Measurements from ENCODE around the gene FIP1L1.
"Not testable (repeated sequence)": the region's sequence is repeated elsewhere in the genome, so short reads cannot be mapped to it uniquely, and the experiment has no call there.

Gene FIP1L1

DNA sequence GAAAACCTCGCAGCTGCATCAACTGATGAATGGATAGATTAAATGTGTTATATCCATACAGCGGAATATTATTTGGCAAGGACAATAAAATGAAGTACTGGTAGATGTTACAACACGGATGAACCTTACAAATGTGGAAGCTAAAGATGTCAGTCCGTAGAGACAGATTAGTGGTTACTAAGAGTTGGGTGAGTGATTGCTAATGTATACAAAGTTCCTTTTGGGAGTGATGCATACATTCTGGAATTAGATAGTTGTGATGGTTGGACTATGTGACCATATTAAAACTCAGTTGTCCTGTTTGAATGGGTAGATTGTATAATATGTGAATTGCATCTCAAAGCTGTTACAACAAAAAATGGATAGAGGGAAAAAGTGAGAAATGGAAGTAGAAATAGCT lies 2.8 kb downstream of the FIP1L1 start:
- DNase-seq: no peak

DNA sequence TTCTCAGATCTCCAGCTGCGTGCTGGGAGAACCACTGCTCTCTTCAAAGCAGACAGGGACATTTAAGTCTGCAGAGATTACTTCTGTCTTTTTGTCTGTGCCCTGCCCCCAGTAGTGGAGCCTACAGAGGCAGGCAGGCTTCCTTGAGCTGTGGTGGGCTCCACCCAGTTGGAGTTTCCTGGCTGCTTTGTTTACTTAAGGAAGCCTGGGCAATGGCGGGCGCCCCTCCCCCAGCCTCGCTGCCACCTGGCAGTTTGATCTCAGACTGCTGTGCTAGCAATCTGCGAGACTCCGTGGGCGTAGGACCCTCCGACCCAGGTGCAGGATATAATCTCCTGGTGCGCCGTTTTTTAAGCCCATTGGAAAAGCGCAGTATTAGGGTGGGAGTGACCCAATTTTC lies 32.0 kb downstream of the FIP1L1 start:
- not testable (repeated sequence) for DNase-seq

DNA sequence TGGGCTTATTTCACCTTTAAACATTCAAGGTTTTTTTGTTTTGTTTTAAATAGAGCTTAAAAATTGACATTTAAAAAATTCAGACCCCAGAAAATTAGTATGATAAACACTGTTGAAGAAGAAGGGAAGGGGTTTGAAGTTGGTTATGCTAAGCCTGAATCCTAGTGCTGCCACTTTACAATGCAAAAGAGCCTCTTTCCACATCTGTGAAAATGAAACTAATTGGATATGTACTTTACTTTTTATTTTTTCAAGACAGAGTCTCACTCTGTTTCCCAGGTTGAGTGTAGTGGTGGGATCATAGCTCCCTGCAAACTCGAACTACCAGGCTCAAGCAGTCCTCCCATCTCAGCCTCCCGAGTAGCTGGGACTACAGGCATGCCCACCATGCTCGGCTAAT lies 41.8 kb downstream of the FIP1L1 start:
- DNase-seq: no peak

DNA sequence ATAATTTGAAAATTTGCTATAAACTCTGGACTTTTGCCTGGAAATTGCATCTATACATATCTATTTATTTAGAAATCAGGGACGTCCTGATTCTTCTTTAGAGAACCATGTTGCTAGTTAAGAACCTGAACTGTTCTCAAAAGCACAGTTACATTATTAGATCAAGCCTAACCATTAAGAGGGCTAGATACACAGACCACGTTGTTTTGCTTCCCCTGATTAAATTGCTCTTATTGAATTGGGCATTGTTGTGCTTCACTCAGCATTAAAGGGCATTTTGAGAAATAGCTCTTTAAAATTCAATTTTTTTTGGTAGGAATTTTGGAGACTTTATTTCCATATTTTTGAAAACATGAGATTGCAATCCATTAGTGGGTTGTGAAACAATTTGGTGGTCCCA lies 44.4 kb downstream of the FIP1L1 start:
- DNase-seq: no peak

DNA sequence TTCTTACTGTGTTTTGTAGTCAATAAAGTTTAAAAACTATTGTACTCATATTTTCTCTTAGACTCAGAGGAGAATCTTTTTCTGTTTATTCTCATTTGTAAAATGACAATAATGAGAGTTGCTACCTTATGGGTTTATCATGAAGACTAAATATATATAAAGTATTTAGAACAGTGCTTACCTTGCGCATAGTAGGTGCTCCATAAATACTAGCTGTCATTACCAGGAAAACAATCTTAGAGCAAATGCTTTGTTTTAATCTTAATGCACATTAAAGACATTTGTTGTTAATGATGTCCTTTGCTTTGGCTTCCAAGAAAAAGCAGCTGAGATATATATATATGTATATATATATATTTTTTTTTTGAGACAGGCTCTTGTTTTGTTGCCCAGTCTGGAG lies 44.9 kb downstream of the FIP1L1 start:
- DNase-seq: no peak

DNA sequence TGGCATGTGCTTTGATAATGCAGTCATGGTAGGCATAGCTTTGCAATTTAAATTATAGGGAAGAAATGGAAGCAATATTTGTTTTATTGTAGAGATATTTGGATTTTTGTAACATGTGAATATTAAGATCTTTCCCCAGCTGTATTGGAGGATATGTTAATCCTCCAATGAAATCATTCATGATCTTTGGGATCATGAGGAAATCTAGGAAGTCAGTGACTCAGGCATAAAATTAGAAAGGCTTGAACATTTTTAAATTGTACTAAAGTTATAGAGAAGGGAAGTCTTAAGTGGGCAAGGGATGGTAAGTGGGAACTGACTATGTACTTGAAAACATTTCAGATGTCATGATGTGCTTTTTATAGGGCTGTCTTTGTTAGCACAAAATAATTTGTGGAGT lies 46.8 kb downstream of the FIP1L1 start:
- no peak for DNase-seq

DNA sequence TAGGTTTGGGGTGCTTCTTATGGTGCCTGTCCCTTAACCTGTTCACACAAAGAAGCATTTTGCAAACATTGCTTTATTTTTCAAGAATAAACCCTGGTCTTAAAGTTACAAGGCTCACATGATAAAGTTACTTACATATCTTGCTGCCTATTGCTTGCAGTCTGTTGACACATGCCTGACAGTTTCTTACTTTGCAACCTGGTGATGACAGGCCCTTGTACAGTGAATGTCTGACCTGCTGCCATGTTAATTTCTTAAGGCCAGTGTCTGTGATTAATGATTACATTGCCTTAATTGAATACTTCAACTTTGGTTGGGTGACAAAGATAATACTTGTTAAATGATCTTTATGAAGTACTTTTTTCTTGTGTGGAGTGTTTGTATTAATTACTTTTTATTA lies 49.9 kb downstream of the FIP1L1 start:
- DNase-seq: no peak

DNA sequence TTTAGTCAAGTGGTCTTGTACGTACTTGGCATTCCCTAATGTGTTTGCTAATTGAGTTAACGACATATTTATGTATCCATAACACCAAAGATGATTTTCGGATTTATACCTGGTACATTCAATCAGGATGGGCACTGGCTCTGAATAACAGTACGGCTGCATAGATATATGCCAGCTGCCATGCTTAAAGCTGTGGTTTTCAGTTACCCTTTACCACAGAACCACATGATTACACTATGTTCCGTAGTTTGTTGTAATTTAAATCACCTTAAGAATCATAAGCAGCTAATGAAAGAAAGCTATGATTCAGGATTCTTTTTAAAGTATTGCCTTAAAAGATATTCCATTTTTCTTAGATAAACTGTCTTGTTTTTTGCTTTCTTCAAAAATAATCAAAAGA lies 53.6 kb downstream of the FIP1L1 start:
- DNase-seq: no peak

DNA sequence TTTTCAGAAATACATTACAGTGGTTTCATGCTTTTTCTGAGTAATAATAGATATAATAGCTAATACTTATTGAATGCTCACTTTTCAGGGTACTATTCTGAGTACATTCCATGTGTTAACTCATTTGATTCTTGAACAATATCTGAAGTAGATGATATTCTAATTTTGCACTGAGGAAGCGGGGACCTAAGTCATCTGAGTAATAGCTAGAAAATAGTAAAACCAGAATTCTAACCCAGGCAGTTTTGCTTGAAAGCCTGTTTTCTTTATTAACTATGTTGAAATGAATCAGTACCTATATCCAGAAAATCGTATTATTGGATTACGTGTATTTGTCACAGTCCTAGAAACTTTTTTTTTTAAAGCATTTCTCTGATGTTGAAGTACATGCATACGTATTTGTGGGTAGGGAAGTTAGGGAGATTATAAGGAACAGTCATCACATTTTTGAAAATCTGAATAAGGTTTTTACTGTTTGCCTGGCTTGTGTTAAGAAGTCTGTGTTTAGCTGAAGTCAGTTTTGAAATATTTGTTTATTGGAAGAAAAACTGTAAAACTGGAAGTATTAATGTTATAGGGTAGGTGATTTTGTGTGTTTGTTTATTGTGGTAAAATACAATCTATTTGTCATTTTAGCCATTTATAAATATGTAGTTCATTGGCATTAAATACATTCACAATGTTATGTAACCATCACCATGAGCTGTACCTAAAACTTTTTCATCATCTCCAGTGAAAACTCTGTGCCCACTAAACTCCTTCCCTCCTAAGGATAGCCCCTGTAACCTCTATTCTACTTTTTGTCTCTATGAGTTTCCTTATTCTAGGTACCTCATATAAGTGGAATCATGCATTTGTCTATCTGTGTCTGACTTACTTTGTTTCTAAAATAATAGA lies 55.3 kb downstream of the FIP1L1 start:
- DNase-seq: no peak

DNA sequence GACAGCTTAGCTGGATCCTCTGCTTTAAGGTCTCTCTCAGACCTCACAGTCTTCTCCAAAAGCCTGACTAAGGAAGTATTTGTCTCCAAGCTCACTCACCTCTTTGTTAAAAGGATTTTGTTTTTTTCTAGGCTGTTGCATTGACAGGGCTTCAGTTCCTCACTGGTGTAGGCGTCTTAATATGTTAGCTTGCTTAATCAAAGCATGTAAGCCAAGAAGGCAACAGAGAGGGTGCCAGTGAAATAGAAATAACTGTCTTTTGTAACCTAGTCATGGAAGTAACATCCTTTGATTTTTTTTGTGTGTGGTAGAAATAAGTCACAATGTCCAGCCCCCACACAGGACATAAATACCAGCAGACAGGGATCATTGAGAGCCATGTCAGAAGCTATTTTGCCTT lies 58.8 kb downstream of the FIP1L1 start:
- no peak for DNase-seq

DNA sequence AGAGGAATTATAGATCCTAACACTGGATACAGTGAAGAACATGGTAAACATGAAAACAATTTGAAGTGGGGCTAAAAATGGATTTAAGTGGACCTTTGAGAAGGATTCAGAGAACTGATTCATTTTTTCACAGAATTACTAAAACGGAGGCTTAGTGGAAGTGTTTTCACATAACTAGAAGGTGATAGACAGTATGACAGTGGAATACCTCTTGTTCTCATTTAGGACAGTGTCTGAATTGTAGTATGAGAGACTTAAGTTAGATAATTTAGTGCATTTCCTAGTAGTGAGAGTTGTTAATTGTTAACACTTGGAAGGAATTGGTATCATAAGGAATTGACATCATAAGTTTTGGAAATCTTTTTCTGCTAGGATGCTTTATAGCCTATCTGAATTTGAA lies 64.1 kb downstream of the FIP1L1 start:
- DNase-seq: no peak

DNA sequence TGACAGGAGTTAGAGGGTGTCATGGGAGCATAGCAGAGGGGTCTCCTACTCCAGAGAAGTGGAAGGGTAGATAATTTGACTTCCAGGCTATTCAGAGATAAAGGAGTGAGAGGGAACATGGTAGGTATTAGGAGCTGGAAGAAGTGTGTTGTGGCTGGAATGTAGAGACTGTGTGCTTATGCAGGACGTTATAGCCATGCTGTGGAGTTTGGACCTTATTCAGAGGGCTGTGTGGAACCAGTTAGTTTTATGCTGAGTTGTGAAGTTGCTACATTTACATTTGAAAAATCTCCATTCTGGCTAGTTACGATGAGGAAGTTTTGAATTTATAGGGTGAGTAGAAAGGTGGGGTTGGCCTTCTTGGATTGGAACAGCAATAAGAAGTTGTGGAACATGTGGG lies 67.5 kb downstream of the FIP1L1 start:
- DNase-seq: no peak

DNA sequence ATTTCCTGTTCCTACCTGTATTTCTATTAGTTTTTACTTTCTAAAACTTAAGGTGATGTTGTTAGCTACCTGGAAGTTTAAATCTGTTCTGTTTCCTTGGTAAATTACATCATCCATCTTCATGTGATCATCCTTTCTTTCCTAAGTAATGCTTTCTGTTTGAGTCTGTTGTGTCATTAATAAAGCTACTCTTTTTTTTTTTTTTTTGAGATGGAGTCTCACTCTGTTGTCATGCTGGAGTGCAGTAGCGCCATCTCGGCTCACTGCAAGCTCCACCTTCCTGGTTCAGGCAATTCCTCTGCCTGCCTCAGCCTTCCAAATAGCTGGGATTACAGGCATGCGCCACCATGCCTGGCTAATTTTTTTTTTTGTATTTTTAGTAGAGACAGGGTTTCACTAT lies 73.3 kb downstream of the FIP1L1 start:
- DNase-seq: no peak

DNA sequence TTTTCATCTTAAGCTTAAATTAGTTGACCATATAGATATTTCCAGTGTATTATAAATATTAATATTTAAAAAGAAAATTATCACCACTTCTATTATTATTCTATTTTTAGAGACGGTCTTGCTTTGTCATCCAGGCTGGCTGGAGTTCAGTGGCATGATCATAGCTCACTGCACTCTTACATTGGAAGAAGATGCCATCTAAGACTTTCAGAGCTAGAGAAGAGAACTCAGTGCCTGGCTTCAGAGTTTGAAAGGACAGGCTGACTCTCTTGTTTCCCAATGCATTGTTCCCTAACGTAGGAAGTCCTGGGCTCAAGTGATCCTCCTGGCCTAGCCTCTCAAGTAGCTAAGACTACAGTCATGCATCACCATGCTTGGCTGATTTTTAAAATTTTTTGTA lies 75.9 kb downstream of the FIP1L1 start:
- DNase-seq: no peak

DNA sequence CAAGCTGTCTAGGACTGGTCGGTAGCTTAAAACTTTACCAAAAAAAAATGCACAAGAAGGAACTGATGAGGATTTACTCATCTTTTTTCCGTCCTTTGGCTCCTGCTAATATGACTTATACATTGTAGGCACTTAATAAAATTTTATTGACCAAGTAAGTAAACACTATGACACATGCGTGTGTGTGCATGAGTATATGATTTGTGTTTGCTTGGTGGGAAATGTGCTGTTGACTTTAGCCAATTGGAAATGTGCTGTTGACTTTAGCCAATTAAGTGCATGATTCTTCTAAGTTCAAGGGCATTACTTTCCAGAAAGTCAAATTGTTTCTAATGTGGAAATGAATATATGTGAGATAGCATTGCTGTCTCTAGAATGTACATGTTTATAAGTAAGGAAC lies 78.3 kb downstream of the FIP1L1 start:
- no peak for DNase-seq

DNA sequence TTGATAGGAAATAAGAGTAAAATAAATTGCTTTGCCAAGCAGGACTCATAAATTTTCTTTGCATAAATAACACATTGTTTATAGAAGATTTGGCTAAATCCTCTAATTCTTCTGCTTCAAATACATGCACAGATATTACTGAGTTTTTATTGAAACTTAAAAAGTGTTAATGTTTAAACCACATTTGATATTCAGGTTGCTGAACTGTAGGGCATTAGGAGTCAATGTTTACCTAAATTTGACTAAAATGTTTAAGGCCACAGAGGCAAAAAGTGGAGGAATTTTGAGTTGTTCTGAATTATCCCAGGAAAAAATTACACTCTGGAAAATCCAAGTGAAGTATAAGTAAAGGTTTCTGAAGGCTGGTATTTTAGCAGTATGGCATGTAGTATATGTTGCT lies 78.7 kb downstream of the FIP1L1 start:
- no peak for DNase-seq

DNA sequence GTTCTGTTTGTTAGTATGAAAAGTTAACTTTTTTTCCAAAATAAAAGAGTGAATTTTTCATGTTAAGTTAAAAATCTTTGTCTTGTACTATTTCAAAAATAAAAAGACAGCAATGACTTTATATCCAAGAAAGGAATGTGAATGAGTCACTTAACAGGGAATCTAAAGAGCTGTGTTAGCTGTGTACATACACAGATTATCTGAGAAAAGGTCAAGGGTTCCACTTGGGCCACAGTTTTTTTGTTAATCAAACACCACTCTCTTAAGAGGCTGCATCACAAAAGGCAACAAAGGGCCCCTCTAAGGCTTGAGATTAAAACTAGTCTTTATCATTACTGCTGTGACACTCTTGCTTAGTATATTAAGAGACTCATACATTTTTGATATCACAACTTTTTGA lies 82.1 kb downstream of the FIP1L1 start:
- DNase-seq: no peak

DNA sequence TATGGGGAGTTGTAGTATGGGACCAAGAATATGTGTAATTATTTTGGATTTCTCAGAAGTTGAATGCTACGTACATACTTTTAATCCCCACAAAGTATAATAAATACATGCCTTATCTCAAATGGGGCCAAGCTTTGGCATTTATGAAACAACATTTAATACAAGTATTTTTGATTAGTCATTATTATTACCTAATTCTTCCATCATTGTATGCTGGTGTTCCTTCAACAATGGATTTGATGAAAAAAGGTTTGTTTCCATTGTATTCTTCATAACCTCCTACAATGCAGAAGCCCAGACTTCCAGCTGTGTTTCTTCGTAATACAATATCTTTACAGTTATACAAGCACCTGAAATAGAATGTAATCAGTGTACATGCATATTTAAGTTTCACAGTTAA lies 83.8 kb downstream of the FIP1L1 start:
- no peak for DNase-seq

DNA sequence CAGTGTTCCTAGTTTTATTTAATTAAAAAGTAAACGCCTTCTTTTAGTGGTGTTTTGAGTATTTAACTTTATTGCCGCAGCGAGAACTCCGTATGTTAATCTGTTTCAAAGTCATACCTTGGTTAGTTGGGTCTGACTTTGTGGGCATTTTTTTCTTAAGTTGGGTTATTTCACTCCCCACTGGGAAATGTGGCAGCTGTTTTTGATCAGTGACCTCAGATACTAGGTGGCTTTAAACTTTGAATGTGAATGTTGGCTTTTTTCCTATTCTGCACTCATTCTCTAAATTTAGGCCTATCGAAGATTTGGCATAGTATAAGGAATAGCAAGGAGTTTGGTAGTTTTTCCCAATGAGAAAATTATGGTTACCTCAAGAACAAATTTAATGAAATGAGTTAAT lies 85.9 kb downstream of the FIP1L1 start:
- no peak for DNase-seq

DNA sequence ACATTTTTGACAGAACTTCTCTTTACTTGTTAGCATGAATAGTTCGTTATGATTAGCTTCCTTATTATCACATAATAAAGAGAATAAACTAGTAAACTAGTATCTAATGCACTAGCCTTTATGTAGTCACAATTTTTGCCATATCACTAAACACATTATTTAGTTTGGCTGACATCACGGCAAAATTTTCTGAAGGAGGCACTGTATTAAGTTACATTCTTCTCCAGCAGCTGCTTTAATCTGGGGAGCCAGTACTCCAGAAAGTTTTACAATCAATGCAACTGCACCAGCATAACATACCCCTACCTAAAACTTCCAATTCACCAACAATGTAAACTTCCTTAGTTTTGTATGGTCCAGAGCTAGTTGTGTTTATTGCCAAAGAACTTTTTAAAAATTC lies 87.8 kb downstream of the FIP1L1 start:
- no peak for DNase-seq

DNA sequence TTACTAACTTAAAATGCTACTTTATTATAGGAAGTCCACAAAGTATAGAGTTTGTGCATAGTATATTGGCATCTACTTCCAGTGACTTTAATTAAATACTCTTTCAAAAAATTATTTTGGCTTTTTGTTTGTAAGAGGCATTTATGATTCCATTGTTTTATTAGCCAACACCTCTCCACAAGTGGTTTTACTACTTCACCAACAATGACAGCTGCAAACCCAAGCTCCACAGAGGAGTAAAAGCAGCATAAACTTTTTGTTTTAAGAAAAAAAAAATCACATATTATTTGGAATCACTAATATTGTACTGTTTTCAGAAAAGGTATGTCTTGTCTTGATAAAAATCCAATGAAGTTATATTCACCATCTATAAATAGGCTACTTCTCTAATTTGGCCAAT lies 88.5 kb downstream of the FIP1L1 start:
- no peak for DNase-seq

DNA sequence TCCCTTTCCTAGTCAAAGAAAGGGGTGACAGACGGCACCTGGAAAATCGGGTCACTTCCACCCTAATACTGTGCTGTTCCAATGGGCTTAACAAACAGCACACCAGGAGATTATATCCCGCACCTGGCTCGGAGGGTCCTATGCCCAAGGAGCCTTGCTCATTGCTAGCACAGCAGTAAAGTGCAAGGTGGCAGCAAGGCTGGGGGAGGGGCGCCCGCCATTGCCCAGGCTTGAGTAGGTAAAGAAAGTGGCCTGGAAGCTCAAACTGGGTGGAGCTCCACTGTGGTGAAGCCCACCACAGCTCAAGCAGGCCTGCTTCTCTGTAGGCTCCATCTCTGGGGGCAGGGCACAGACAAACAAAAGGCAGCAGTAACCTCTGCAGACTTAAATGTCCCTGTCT lies 89.1 kb downstream of the FIP1L1 start:
- not testable (repeated sequence) for DNase-seq

DNA sequence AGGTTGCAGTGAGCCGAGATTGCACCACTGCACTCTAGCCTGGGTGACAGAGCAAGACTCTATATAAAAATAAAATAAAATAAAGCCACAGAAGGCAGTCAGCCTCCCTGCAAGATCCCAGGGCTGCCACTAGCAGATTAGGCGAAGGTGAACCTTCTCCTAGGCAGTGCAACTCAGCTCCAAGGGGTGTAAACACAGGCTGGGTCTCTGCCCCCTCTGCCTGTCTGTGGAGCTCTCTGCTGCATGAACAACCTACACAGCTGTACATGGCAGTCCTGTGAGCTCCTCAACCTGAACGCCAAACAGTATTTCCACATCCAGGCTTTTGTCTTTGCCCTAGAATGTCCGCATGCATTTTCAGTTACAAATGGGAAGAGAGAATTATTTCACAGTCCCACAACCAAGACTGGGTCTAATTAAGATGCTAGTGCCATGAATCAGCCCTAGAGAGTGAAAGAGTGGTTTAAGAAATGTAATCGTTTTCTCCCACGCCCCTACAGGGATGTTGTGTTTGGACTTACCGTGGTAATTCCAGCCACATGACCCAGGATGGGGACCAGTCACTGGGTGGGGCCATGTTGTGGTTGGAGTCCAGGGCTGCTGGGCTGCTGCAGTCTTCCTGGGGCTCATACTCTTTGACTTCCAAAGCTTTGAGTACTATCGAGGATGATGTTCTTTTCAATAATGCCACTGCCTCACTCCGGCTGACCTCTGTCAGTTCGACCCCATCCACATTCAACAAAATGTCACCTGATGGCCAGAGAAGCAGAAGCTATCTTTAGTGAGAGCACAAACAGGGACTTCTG lies 99.0 kb downstream of the FIP1L1 start:
- no peak for DNase-seq

DNA sequence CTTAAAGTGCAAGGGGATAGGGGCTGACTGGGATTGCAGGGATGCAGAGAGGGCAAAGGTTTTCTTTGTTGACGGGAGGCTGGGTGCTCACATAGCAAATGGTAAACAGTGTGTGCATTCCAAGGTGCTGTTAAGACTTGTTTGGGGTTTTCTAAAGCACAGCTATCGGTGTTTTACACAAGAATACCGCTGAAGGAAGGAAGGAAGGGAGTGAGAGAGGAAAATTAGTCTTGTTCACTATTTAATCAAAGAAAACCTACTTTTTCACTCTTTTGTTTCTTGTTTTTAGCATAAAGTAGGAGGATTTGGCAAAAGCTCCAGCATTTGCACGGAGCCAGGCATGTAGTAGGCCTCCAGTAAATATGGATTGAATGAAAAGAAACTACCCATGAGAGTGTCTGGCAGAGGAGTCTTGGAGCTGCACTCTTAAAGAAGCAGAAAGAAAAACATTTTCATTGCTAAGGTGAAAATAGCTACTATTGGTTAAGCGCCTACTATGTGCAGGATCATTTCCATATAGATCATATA lies 99.7 kb downstream of the FIP1L1 start:
- DNase-seq: no peak
